Panc1 (cell line): ENCODE measurements around the gene SLC1A3.

Experiments
- TCF7L2 ChIP-seq: IDR thresholded peaks from 2 replicates; pipeline ENCODE4 v1.6.1; 2011; ENCODE audit warnings: mild to moderate bottlenecking, low read depth, low read length, inconsistent platforms
- TF ChIP-seq, protein P1 (sequence below): fragments of 450-650 bp; IDR thresholded peaks from 2 replicates; pipeline ENCODE4 v1.5.1; 2017; ENCODE audit warnings: mild to moderate bottlenecking
- TF ChIP-seq, protein P2 (sequence below), 2 experiments: IDR thresholded peaks; 2 replicates each; pipeline ENCODE4 v1.6.1; 2011 to 2012; ENCODE audit warnings: low read depth in 2 of 2, control low read depth in 1 of 2, low read length in 1 of 2, mild to moderate bottlenecking in 1 of 2, moderate library complexity in 1 of 2; ENCODE audit not compliant: insufficient read depth in 1 of 2

DNA sequence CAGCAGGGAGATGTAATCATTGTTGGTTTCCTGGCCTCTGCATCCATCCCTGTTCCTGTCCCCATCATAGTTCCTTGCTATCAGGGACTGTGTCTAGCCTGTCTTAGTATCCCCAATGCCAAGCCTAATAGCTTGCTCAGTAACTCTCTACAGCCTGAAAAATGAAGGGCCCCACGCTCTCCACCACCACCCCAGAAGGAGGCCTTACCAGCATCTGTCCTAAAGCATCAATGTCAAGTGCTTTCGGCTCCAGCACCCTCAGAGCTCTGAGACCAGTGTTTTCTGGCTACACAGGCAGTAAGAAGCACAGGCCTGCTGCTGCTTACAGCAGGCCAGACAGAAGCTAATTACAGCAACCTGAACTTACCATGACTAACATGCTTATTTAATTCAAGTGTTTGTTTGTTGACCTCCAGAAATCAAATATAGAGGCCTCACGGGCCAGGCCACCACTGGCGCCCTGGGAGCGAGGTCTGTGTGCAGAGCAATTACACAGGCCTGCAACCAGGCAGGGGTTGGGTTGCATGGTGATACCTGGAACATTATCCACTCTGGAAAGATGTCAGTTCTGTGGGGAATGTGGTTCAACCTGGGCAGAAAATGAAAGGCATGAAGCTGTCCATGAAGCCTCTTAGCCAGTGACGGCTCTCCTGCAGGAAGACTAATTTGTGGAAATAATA, 124.3 kb downstream of the SLC1A3 start:
- TF ChIP-seq, protein P1, sequence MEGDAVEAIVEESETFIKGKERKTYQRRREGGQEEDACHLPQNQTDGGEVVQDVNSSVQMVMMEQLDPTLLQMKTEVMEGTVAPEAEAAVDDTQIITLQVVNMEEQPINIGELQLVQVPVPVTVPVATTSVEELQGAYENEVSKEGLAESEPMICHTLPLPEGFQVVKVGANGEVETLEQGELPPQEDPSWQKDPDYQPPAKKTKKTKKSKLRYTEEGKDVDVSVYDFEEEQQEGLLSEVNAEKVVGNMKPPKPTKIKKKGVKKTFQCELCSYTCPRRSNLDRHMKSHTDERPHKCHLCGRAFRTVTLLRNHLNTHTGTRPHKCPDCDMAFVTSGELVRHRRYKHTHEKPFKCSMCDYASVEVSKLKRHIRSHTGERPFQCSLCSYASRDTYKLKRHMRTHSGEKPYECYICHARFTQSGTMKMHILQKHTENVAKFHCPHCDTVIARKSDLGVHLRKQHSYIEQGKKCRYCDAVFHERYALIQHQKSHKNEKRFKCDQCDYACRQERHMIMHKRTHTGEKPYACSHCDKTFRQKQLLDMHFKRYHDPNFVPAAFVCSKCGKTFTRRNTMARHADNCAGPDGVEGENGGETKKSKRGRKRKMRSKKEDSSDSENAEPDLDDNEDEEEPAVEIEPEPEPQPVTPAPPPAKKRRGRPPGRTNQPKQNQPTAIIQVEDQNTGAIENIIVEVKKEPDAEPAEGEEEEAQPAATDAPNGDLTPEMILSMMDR, result no peak
- TF ChIP-seq TCF7L2, result no peak
- TF ChIP-seq, protein P2, sequence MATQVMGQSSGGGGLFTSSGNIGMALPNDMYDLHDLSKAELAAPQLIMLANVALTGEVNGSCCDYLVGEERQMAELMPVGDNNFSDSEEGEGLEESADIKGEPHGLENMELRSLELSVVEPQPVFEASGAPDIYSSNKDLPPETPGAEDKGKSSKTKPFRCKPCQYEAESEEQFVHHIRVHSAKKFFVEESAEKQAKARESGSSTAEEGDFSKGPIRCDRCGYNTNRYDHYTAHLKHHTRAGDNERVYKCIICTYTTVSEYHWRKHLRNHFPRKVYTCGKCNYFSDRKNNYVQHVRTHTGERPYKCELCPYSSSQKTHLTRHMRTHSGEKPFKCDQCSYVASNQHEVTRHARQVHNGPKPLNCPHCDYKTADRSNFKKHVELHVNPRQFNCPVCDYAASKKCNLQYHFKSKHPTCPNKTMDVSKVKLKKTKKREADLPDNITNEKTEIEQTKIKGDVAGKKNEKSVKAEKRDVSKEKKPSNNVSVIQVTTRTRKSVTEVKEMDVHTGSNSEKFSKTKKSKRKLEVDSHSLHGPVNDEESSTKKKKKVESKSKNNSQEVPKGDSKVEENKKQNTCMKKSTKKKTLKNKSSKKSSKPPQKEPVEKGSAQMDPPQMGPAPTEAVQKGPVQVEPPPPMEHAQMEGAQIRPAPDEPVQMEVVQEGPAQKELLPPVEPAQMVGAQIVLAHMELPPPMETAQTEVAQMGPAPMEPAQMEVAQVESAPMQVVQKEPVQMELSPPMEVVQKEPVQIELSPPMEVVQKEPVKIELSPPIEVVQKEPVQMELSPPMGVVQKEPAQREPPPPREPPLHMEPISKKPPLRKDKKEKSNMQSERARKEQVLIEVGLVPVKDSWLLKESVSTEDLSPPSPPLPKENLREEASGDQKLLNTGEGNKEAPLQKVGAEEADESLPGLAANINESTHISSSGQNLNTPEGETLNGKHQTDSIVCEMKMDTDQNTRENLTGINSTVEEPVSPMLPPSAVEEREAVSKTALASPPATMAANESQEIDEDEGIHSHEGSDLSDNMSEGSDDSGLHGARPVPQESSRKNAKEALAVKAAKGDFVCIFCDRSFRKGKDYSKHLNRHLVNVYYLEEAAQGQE (IDR thresholded peaks at IDR 0.05; ENCODE audit: insufficient read depth in 1 of 2, low read depth in 2 of 2, low read length in 1 of 2), result no peak
